Mononuclear cell (primary cell): Measurements from ENCODE around the gene DOLPP1. TPM values are rescaled to one million over a fixed set of nuclear protein-coding genes. Genes with fewer than 3 reads are reported as not detected.

Experiments
- total RNA-seq: library from RNA; depleted of rRNA; stranded (reverse); fragments of >200 nt; gene quantifications from one replicate; pipeline ENCODE4 v1.2.3, GENCODE V29; 2012

Gene DOLPP1
- total RNA-seq, 1 donor, result 1.9 TPM

Other genes starting within 250 kb of the DOLPP1 start
- 2.0 TPM for gene KYAT1, start 199.2 kb upstream of the DOLPP1 start, total RNA-seq
- gene LRRC8A, start 199.0 kb upstream of the DOLPP1 start, total RNA-seq, result 26.4 TPM
- 0.73 TPM for gene PHYHD1, start 160.1 kb upstream of the DOLPP1 start, total RNA-seq
- 8.1 TPM for gene DOLK, start 133.5 kb upstream of the DOLPP1 start, total RNA-seq
- 34.9 TPM for gene NUP188, start 133.4 kb upstream of the DOLPP1 start, total RNA-seq
- 37.0 TPM for gene SH3GLB2, start 52.8 kb upstream of the DOLPP1 start, total RNA-seq
- gene MIGA2, start 44.5 kb upstream of the DOLPP1 start, total RNA-seq, result 22.7 TPM
- gene CRAT, start 29.7 kb downstream of the DOLPP1 start, total RNA-seq, result 11.6 TPM
- gene PTPA, start 30.3 kb downstream of the DOLPP1 start, total RNA-seq, result 20.0 TPM
- 13.2 TPM for gene IER5L, start 97.2 kb downstream of the DOLPP1 start, total RNA-seq